Mesenchymal stem cell (in vitro differentiated cells and primary cell): ENCODE results near the gene GAMT. TPM values are rescaled to one million over a fixed set of nuclear protein-coding genes. Genes with fewer than 3 reads are reported as not detected.

Source experiments
- DNase-seq: peaks from one replicate; pipeline ENCODE4 v3.0.0-alpha.2; 2013
- H2AFZ ChIP-seq: one replicate; pipeline ENCODE4 v1.6.1; 2013; ENCODE audit warnings: low read depth, mild to moderate bottlenecking, control low read depth, inconsistent platforms, low read length, moderate library complexity
- H2AK5ac ChIP-seq: 2 replicates; pipeline ENCODE4 v1.6.1; 2013; ENCODE audit warnings: low read length, moderate library complexity, mild to moderate bottlenecking, inconsistent platforms; ENCODE audit not compliant: severe bottlenecking
- H2BK120ac ChIP-seq: one replicate; pipeline ENCODE4 v1.6.1; 2013; ENCODE audit warnings: low read depth, mild to moderate bottlenecking, inconsistent platforms, low read length, moderate library complexity
- H2BK12ac ChIP-seq, 2 experiments: one replicate each; pipeline ENCODE4 v1.6.1; 2013; ENCODE audit warnings: inconsistent platforms in 2 of 2, low read length in 2 of 2, mild to moderate bottlenecking in 2 of 2, moderate library complexity in 2 of 2, control low read depth in 1 of 2
- H2BK15ac ChIP-seq: one replicate; pipeline ENCODE4 v1.6.1; 2013; ENCODE audit warnings: mild to moderate bottlenecking, low read depth, inconsistent platforms; ENCODE audit not compliant: poor library complexity, severe bottlenecking
- H2BK5ac ChIP-seq: 2 replicates; pipeline ENCODE4 v1.6.1; 2013; ENCODE audit warnings: low read depth, mild to moderate bottlenecking, low read length, control low read depth, inconsistent platforms; ENCODE audit not compliant: poor library complexity, severe bottlenecking
- H3K14ac ChIP-seq, 2 experiments: one replicate each; pipeline ENCODE4 v1.6.1; 2013; ENCODE audit warnings: inconsistent platforms in 2 of 2, low read length in 2 of 2, control low read depth in 1 of 2, mild to moderate bottlenecking in 1 of 2, moderate library complexity in 1 of 2
- H3K18ac ChIP-seq, 2 experiments: one replicate each; pipeline ENCODE4 v1.6.1; 2013; ENCODE audit warnings: inconsistent platforms in 2 of 2, low read length in 2 of 2, control low read depth in 1 of 2, low read depth in 1 of 2, mild to moderate bottlenecking in 1 of 2
- H3K23ac ChIP-seq, 2 experiments: one replicate each; pipeline ENCODE4 v1.6.1; 2013; ENCODE audit warnings: inconsistent platforms in 2 of 2, low read length in 2 of 2, mild to moderate bottlenecking in 2 of 2, moderate library complexity in 2 of 2, control low read depth in 1 of 2
- H3K27ac ChIP-seq: 2 replicates; pipeline ENCODE4 v1.5.1; 2013; ENCODE audit warnings: mild to moderate bottlenecking, moderate library complexity, low read length, control low read depth, inconsistent platforms; ENCODE audit not compliant: poor library complexity, severe bottlenecking
- H3K27me3 ChIP-seq, 2 experiments: 2 replicates each; pipeline versions ENCODE4 v1.6.1 to v1.7.0; 2013; ENCODE audit warnings: low read length in 2 of 2, mild to moderate bottlenecking in 2 of 2, moderate library complexity in 2 of 2, control low read depth in 1 of 2, inconsistent platforms in 1 of 2; ENCODE audit not compliant: control insufficient read depth in 1 of 2, insufficient read depth in 1 of 2
- H3K36me3 ChIP-seq, 2 experiments: 2 replicates each; pipeline versions ENCODE4 v1.6.1 to v1.7.0; 2013; ENCODE audit warnings: low read length in 2 of 2, control low read depth in 1 of 2, inconsistent platforms in 1 of 2, low read depth in 1 of 2, mild to moderate bottlenecking in 1 of 2; ENCODE audit not compliant: insufficient read depth in 2 of 2, control insufficient read depth in 1 of 2
- H3K4ac ChIP-seq, 2 experiments: one replicate each; pipeline ENCODE4 v1.6.1; 2013; ENCODE audit warnings: inconsistent platforms in 2 of 2, low read length in 2 of 2, mild to moderate bottlenecking in 2 of 2, moderate library complexity in 2 of 2, control low read depth in 1 of 2, low read depth in 1 of 2
- H3K4me1 ChIP-seq: 2 replicates; pipeline ENCODE4 v1.6.1; 2013; ENCODE audit warnings: low read depth, low read length, control low read depth; ENCODE audit not compliant: control insufficient read depth, insufficient read depth
- H3K4me2 ChIP-seq: 2 replicates; pipeline ENCODE4 v1.6.1; 2013; ENCODE audit warnings: low read length, mild to moderate bottlenecking, inconsistent platforms; ENCODE audit not compliant: poor library complexity, severe bottlenecking
- H3K4me3 ChIP-seq, 2 experiments: 2 replicates each; pipeline versions ENCODE4 v1.5.1 to v1.7.0; 2013; ENCODE audit warnings: low read length in 2 of 2, mild to moderate bottlenecking in 2 of 2, control low read depth in 1 of 2, low read depth in 1 of 2; ENCODE audit not compliant: insufficient read depth in 1 of 2
- H3K79me1 ChIP-seq: replicated peaks from 2 replicates; pipeline ENCODE4 v1.6.1; 2013; ENCODE audit warnings: mild to moderate bottlenecking, control low read depth, low read length, inconsistent platforms; ENCODE audit not compliant: poor library complexity, severe bottlenecking
- H3K9ac ChIP-seq: 2 replicates; pipeline ENCODE4 v1.7.0; 2013; ENCODE audit warnings: mild to moderate bottlenecking, low read length, moderate library complexity
- H3K9me3 ChIP-seq: 2 replicates; pipeline ENCODE4 v1.7.0; 2013; ENCODE audit warnings: mild to moderate bottlenecking, low read length; ENCODE audit not compliant: control insufficient read depth
- H4K8ac ChIP-seq: one replicate; pipeline ENCODE4 v1.6.1; 2013; ENCODE audit warnings: inconsistent platforms, mild to moderate bottlenecking, low read length, moderate library complexity
- H4K91ac ChIP-seq: one replicate; pipeline ENCODE4 v1.6.1; 2013; ENCODE audit warnings: mild to moderate bottlenecking, low read length, inconsistent platforms
- WGBS: methylation state at CpG from one replicate; pipeline ENCODE4 v1.1.7; 2013; ENCODE audit warnings: mixed read lengths; 5-methylcytosine and 5-hydroxymethylcytosine counted together
- polyA plus RNA-seq, 2 experiments: library from polyadenylated mRNA; stranded (reverse); fragments of 200-250 nt; gene quantifications; one replicate each; pipeline ENCODE4 v1.2.3, GENCODE V29; 2013

The GAMT gene
- polyA plus RNA-seq (2013, experiment 1 of 2) = 33.5 TPM
- 34.5 TPM for polyA plus RNA-seq (2013, experiment 2 of 2)

DNA sequence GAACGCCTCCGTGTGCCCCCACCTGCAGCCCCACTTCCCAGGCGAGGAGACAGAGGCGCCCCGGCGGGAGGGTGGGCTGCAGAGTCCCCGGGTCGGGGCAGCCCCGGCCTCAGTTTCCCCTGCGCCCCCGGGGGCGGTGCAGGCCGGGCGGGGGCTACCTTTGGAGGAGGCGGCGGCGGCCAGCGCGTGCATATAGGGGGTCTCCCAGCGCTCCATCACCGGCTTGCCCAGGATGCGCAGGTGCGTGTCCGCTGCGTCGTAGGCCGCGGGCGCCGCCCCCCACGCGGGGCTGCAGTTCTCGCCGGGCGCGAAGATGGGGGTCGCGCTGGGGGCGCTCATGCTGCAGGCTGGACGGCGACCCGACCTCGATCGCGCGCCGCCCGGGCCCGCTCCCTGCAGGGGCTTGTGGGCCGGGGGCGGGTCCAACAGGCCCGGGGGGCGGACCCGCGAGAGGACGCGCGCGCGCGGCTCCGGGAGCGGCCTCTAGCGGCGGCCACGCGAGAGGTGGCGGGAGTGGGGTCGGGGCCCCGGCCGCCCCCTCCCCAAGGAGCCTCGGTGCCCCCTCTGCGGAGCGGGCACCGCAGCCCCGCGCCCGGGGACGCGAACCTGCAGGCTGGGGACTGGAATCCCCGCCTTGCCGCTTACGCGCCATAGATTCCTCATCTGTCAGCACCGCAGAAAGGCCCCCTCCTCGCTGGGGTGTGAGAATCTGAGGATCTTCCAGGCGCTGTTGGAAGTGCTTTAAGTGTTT is at the start of gene GAMT:
GAMT (minus strand) TSS at position 405 of the 751 bp plus-strand sequence; CDS start at position 339, 66 bp downstream.
- Histone ChIP-seq H3K27ac (no peak within 1 kb of the TSS), H2BK12ac (peak within 1 kb of the TSS in 1 of 2 experiments; percentile 46), H3K4me2 (peak within 1 kb of the TSS; percentile 88), H4K91ac (peak within 1 kb of the TSS; percentile 75), H3K27me3 (no peaks in the 10 kb centered on the region), H2BK120ac (no peak within 1 kb of the TSS), H3K14ac (peak within 1 kb of the TSS; percentile 40 to 71), H3K18ac (peak within 1 kb of the TSS; percentile 76 to 77), H3K79me1 (peaks cover 10% of the 10 kb centered on the region), H3K9me3 (no peaks in the 10 kb centered on the region), H2BK15ac (no peak within 1 kb of the TSS), H3K4me3 (peak within 1 kb of the TSS; percentile 79 to 82), H2AFZ (peak within 1 kb of the TSS; percentile 86), H3K4ac (peak within 1 kb of the TSS; percentile 58 to 62), H3K23ac (peak within 1 kb of the TSS in 1 of 2 experiments; percentile 91), H3K4me1 (peaks cover 37% of the 10 kb centered on the region), H3K9ac (peak within 1 kb of the TSS; percentile 75), H2BK5ac (no peak within 1 kb of the TSS), H2AK5ac (no peak within 1 kb of the TSS), H4K8ac (peak within 1 kb of the TSS; percentile 72), H3K36me3 (peaks cover 0 to 21% of the 10 kb centered on the region in 2 experiments)
- WGBS = 3% methylated on average over 54 of the region's 87 CpGs
- DNase-seq = peak; percentile 36

DNA sequence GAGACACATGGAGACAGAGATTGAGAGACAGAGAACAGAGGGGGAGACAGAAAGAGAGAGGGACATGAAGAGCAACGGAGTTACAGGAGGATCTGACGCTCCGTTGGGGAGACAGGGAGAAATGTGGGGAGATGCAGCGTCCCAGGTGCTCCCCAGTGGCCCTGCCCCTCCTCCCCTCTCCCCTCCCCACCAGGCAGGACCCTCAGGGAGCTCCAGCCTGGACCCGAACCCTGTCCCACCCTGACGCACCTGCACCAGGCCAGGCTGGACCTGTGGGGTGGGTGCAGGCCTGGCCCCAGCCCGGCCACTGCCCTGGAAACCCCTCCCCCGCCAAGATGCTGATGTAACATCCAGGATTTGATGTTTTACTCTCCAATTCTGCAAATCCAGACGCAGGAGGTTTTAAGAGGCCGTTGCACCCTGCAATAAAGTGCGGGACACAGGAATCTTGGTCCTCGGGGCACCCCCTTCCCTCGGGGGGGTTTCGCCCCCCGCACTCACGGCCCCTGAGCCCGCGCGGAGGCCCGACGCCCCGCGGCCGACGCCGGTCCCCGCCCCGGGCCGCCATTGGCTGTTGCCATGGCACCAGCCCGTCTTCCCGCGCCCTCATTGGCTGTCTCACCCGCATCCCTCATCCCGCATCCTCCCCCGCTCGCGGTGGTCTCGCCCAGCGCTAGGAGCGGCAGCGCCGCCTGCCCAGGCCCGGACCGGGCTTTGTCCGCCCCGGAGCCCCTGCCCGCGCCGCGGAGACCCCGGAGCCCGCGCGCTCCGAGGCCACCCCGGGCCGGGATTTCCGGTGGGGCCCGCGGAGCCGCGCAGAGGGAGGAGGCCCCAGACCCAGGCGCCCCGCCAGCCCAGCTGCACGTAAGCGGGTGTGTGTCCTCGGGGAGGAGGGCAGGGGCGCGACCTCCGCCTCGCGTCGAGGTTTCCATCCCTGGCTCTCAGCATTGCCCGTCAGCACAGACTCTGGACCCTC is 48.4 kb upstream of the GAMT start, which contains the start of gene APC2:
APC2 (plus strand) TSS at position 655 of the 976 bp plus-strand sequence. CDS start 2,881 bp downstream, outside the sequence.
- Histone ChIP-seq H3K27ac (no peak within 1 kb of the TSS), H3K23ac (no peak within 1 kb of the TSS), H4K91ac (no peak within 1 kb of the TSS), H3K4me3 (no peak within 1 kb of the TSS), H3K4ac (no peak within 1 kb of the TSS), H3K36me3 (no peaks in the 10 kb centered on the region), H3K14ac (no peak within 1 kb of the TSS), H2BK15ac (no peak within 1 kb of the TSS), H2AFZ (no peak within 1 kb of the TSS), H2BK120ac (no peak within 1 kb of the TSS), H3K79me1 (no peaks in the 10 kb centered on the region), H3K9ac (no peak within 1 kb of the TSS), H2BK5ac (no peak within 1 kb of the TSS), H3K9me3 (no peaks in the 10 kb centered on the region), H4K8ac (no peak within 1 kb of the TSS), H3K4me1 (peaks cover 27% of the 10 kb centered on the region), H2BK12ac (no peak within 1 kb of the TSS), H3K18ac (no peak within 1 kb of the TSS), H3K27me3 (peaks cover 62 to 80% of the 10 kb centered on the region in 2 experiments), H3K4me2 (no peak within 1 kb of the TSS), H2AK5ac (no peak within 1 kb of the TSS)
- DNase-seq = peak; percentile 44
- 12% methylated on average over 51 of the region's 74 CpGs for WGBS

DNA sequence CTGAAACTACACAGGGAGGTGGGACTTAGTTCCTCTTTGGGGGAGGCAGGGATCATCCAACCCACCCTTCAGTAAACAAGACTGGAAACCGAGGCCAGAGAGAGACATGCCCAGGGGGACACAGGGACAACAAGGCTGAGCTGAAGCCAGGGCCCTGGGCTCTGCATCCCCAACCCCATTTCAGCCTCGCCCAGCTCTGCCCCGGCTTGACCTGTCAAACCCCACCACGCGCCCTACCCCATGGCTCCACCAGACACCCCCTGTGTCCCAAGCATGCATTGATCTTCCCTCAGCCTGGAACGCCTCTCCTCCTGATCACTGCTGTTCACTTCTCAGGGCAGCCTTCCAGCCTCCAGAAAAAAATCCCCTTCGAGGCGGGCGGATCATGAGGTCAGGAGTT is 46.6 kb upstream of the GAMT start:
- Histone ChIP-seq H2AK5ac (no peak overlapping the region), H2BK120ac (no peak overlapping the region), H4K91ac (no peak overlapping the region), H3K4me3 (no peak overlapping the region), H3K14ac (no peak overlapping the region), H2BK5ac (no peak overlapping the region), H2BK12ac (no peak overlapping the region), H3K18ac (no peak overlapping the region), H3K9ac (no peak overlapping the region), H4K8ac (no peak overlapping the region), H3K4me2 (no peak overlapping the region), H3K23ac (no peak overlapping the region), H3K4me1 (peaks cover 35% of the 10 kb centered on the region), H3K36me3 (peaks cover 3 to 4% of the 10 kb centered on the region in 2 experiments), H2AFZ (no peak overlapping the region), H3K9me3 (no peaks in the 10 kb centered on the region), H3K79me1 (no peaks in the 10 kb centered on the region), H3K27ac (no peak overlapping the region), H2BK15ac (no peak overlapping the region), H3K4ac (no peak overlapping the region), H3K27me3 (peaks cover 56 to 66% of the 10 kb centered on the region in 2 experiments)
- 74% methylated on average over 9 of the region's 9 CpGs for WGBS
- no peak for DNase-seq
